OCI-LY7 (cell line): ENCODE data around the gene DMXL1. TPM values are rescaled to one million over a fixed set of nuclear protein-coding genes. Genes with fewer than 3 reads are reported as not detected.
"Not testable (repeated sequence)": the region's sequence is repeated elsewhere in the genome, so short reads cannot be mapped to it uniquely, and the experiment has no call there.

ENCODE experiments used
- BruUV-seq: library from RNA; stranded (reverse); fragments of 400-500 nt; replicated peaks from 2 replicates; lab custom pipeline; 2021; lab: Mats Ljungman, UMichigan
- CTCF ChIA-PET: fragments of 300-600 bp; sonication (Branson Sonifier 250); formaldehyde crosslinking; loops from one replicate; lab custom pipeline; 2022; ENCODE audit warnings: antibody characterized with exemption; ENCODE audit not compliant: unreplicated experiment; lab: Charles Lee
- POLR2A ChIA-PET: fragments of 300-600 bp; sonication (Branson Sonifier 250); formaldehyde crosslinking; loops from one replicate; lab custom pipeline; 2022; ENCODE audit warnings: antibody characterized with exemption; lab: Charles Lee
- DNase-seq: peaks from one replicate; pipeline ENCODE4 v3.0.0-alpha.2; 2015; ENCODE audit warnings: low spot score
- H2AFZ ChIP-seq: fragments of 200-600 bp; sonication (generic), shearing (Covaris generic); 2 replicates; pipeline ENCODE4 v1.6.1; 2014; ENCODE audit warnings: mild to moderate bottlenecking, antibody characterized with exemption, low read length, moderate library complexity
- H3K27ac ChIP-seq: fragments of 200-600 bp; sonication (generic); 2 replicates; pipeline ENCODE4 v1.5.1; 2014; ENCODE audit warnings: mixed run types, low read depth, mild to moderate bottlenecking, moderate library complexity, low read length, inconsistent platforms; ENCODE audit not compliant: poor library complexity, severe bottlenecking
- H3K36me3 ChIP-seq: fragments of 200-600 bp; sonication (generic); 2 replicates; pipeline ENCODE4 v1.6.1; 2014; ENCODE audit warnings: mild to moderate bottlenecking, antibody characterized with exemption, low read length, moderate library complexity, mixed read lengths; ENCODE audit not compliant: insufficient read depth
- H3K4me1 ChIP-seq: fragments of 200-600 bp; sonication (generic); 2 replicates; pipeline ENCODE4 v1.5.1; 2014; ENCODE audit warnings: mild to moderate bottlenecking, low read length; ENCODE audit not compliant: insufficient read depth, poor library complexity, severe bottlenecking
- H3K4me2 ChIP-seq: fragments of 200-600 bp; sonication (generic); 2 replicates; pipeline ENCODE4 v1.6.1; 2014; ENCODE audit warnings: mild to moderate bottlenecking, low read length
- H3K4me3 ChIP-seq: fragments of 200-600 bp; sonication (generic); 2 replicates; pipeline ENCODE4 v1.5.1; 2014; ENCODE audit warnings: mild to moderate bottlenecking, low read depth, low read length; ENCODE audit not compliant: poor library complexity, severe bottlenecking
- H3K79me2 ChIP-seq: fragments of 200-600 bp; sonication (generic); 2 replicates; pipeline ENCODE4 v1.6.1; 2016; ENCODE audit warnings: low read depth, mild to moderate bottlenecking, low read length, moderate library complexity, mixed read lengths; ENCODE audit not compliant: insufficient read depth
- H3K9me2 ChIP-seq: fragments of 200-600 bp; sonication (generic); 2 replicates; pipeline ENCODE4 v1.6.1; 2016; ENCODE audit warnings: mild to moderate bottlenecking, low read length, mixed read lengths; ENCODE audit not compliant: insufficient read depth
- H3K9me3 ChIP-seq: fragments of 200-600 bp; sonication (generic); 2 replicates; pipeline ENCODE4 v1.6.1; 2014; ENCODE audit warnings: mild to moderate bottlenecking, mixed run types, low read length, mixed read lengths
- H4K20me1 ChIP-seq: fragments of 200-600 bp; sonication (generic); 2 replicates; pipeline ENCODE4 v1.6.1; 2014; ENCODE audit warnings: mild to moderate bottlenecking, antibody characterized with exemption, low read length, moderate library complexity, mixed read lengths; ENCODE audit not compliant: insufficient read depth
- EZH2phosphoT487 ChIP-seq: fragments of 200-600 bp; sonication (generic); IDR thresholded peaks from 2 replicates; pipeline ENCODE4 v1.6.1; 2018; ENCODE audit warnings: low read depth, borderline replicate concordance, mild to moderate bottlenecking, mixed run types, antibody characterized with exemption, low read length, moderate library complexity, mixed read lengths
- intact Hi-C: fragments of 100-400 bp; cut with micrococcal nuclease; formaldehyde crosslinking; loops from one replicate; pipeline ENCODE4 v1.10.0; 2022; ENCODE audit not compliant: unreplicated experiment
- total RNA-seq, 2 experiments: library from RNA; depleted of rRNA in 1 of 2; stranded (reverse); fragments of >200 nt in 1 of 2; shearing (Covaris generic) in 1 of 2; gene quantifications; 2 replicates each; pipeline ENCODE4 v1.2.3, GENCODE V29; 2014 to 2022
- TF ChIP-seq, protein P1 (sequence below): fragments of 200-600 bp; sonication (generic); conservative IDR thresholded peaks from 2 replicates; pipeline ENCODE4 v1.5.1; 2014; ENCODE audit warnings: mild to moderate bottlenecking, antibody characterized with exemption, low read length, moderate library complexity, mixed read lengths

DMXL1 gene
- total RNA-seq, 2 experiments from 2014 or later = 76.6 to 79.4 TPM

DNA sequence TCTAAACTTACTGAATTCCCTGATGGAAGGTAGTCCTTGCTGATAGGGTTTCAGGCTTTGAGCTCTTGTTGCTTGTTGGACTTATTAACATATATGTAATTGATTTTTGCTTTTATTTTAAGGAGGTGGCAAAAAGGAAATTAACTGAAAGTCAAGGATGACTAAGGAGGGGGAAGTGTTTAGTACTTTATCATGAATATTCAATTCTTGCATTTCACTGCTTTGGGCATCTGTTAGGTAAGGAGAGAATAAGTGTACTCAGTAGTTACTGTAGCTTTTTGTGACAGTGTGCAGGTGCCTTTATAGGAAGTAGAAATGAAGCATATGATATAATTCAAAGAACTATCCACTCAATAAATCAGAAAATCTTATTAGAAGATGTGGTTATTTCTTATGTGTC is 47.1 kb downstream of the DMXL1 start:
- Histone ChIP-seq H3K4me2 (no peak overlapping the region), H4K20me1 (no peaks in the 10 kb centered on the region), H3K36me3 (peaks cover 58% of the 10 kb centered on the region), H3K9me3 (no peaks in the 10 kb centered on the region), H3K79me2 (no peaks in the 10 kb centered on the region), H3K27ac (no peak overlapping the region), H3K4me1 (no peaks in the 10 kb centered on the region), H3K4me3 (no peak overlapping the region), H3K9me2 (no peaks in the 10 kb centered on the region), H2AFZ (no peak overlapping the region)
- ChIA-PET CTCF (no interaction called here), POLR2A (no interaction called here)
- TF ChIP-seq, protein P1, sequence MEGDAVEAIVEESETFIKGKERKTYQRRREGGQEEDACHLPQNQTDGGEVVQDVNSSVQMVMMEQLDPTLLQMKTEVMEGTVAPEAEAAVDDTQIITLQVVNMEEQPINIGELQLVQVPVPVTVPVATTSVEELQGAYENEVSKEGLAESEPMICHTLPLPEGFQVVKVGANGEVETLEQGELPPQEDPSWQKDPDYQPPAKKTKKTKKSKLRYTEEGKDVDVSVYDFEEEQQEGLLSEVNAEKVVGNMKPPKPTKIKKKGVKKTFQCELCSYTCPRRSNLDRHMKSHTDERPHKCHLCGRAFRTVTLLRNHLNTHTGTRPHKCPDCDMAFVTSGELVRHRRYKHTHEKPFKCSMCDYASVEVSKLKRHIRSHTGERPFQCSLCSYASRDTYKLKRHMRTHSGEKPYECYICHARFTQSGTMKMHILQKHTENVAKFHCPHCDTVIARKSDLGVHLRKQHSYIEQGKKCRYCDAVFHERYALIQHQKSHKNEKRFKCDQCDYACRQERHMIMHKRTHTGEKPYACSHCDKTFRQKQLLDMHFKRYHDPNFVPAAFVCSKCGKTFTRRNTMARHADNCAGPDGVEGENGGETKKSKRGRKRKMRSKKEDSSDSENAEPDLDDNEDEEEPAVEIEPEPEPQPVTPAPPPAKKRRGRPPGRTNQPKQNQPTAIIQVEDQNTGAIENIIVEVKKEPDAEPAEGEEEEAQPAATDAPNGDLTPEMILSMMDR = no peak
- TF ChIP-seq EZH2phosphoT487 = no peak
- intact Hi-C loops = no loop called here
- no peak for DNase-seq
- BruUV-seq = no TSS peak

GRCh38 chr5:119120893-119121292 is 50.0 kb downstream of the DMXL1 start:
- H3K79me2 ChIP-seq = no peaks in the 10 kb centered on the region
- H3K9me3 ChIP-seq = no peaks in the 10 kb centered on the region
- no peaks in the 10 kb centered on the region for H4K20me1 ChIP-seq
- POLR2A ChIA-PET = interaction anchor here (1.2 kb wide), 1 partner anchor 8 kb away, joined by 3 read pairs; no protein-coding TSS in a partner anchor
- CTCF ChIA-PET = no interaction called here
- no peak overlapping the region for H3K4me2 ChIP-seq
- no peak overlapping the region for H3K4me3 ChIP-seq
- H3K9me2 ChIP-seq = no peaks in the 10 kb centered on the region
- no peaks in the 10 kb centered on the region for H3K4me1 ChIP-seq
- no peak for TF ChIP-seq EZH2phosphoT487
- TF ChIP-seq, protein P1 = no peak
- H3K27ac ChIP-seq = no peak overlapping the region
- H3K36me3 ChIP-seq = peaks cover 65% of the 10 kb centered on the region
- no peak for DNase-seq
- no peak overlapping the region for H2AFZ ChIP-seq
- no TSS peak for BruUV-seq
- intact Hi-C loops = no loop called here

DNA sequence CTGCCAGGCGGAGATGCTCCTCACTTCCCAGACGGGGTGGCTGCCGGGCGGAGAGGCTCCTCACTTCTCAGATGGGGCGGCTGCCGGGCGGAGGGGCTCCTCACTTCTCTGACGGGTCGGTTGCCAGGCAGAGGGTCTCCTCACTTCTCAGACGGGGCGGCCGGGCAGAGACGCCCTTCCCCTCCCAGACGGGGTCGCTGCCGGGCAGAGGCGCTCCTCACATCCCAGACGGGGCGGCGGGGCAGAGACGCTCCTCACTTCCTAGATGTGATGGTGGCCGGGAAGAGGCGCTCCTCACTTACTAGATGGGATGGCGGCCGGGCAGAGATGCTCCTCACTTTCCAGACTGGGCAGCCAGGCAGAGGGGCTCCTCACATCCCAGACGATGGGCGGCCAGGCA is 51.6 kb downstream of the DMXL1 start:
- H3K4me3 ChIP-seq, H3K4me1 ChIP-seq, H3K9me2 ChIP-seq, CTCF ChIA-PET, intact Hi-C loops, H3K27ac ChIP-seq, H2AFZ ChIP-seq, DNase-seq, H3K4me2 ChIP-seq, POLR2A ChIA-PET, H3K79me2 ChIP-seq, H3K9me3 ChIP-seq, BruUV-seq, H4K20me1 ChIP-seq: not testable (repeated sequence)
- H3K36me3 ChIP-seq = peaks cover 53% of the 10 kb centered on the region
